ENCODE data around the gene CCL1. TPM values are rescaled to one million over a fixed set of nuclear protein-coding genes. Genes with fewer than 3 reads are reported as not detected.

The CCL1 gene
- total RNA-seq, 1 donor from 2014 or later: not detected

- H3K27ac ChIP-seq: no peak overlapping the region
- no peak for TF ChIP-seq EZH2 (IDR thresholded peaks at IDR 0.05)
- TF ChIP-seq CTCF (IDR thresholded peaks at IDR 0.05): no peak
- no peak for TF ChIP-seq EZH2phosphoT487 (IDR thresholded peaks at IDR 0.05)
- Mint-ChIP-seq H3K27me3 (ENCODE audit: insufficient read depth, low read depth) (peaks cover 2% of the 10 kb centered on the region), H3K27ac (no peak overlapping the region), H3K9me3 (no peaks in the 10 kb centered on the region), H3K36me3 (no peaks in the 10 kb centered on the region), H3K4me3 (no peak overlapping the region), H3K4me1 (no peaks in the 10 kb centered on the region)
- no peak overlapping the region for H3K4me3 ChIP-seq
- no peaks in the 10 kb centered on the region for H3K79me2 ChIP-seq (ENCODE audit: low read depth)
- no peak overlapping the region for H2AFZ ChIP-seq (replicated peaks)
- no peaks in the 10 kb centered on the region for H4K20me1 ChIP-seq (ENCODE audit: low read depth)
- no peak for DNase-seq (ENCODE audit: low spot score)
- H3F3A ChIP-seq (ENCODE audit: low read depth): no peaks in the 10 kb centered on the region
- H3K4me2 ChIP-seq: no peak overlapping the region
- H3K9me3 ChIP-seq (ENCODE audit: low read depth): no peaks in the 10 kb centered on the region
- H3K27me3 ChIP-seq: no peaks in the 10 kb centered on the region
- no peak overlapping the region for H3K9ac ChIP-seq
- H3K36me3 ChIP-seq: no peaks in the 10 kb centered on the region
- H3K4me1 ChIP-seq: no peaks in the 10 kb centered on the region
Measured at GRCh38 chr17:34375426-34375997, 12.5 kb upstream of the CCL1 start.

- H3K27ac Mint-ChIP-seq: no peak overlapping the region
- Histone ChIP-seq H3K9ac (no peak overlapping the region), H3K27me3 (no peaks in the 10 kb centered on the region), H3K27ac (no peak overlapping the region), H3F3A (ENCODE audit: low read depth) (no peaks in the 10 kb centered on the region), H3K9me3 (ENCODE audit: low read depth) (no peaks in the 10 kb centered on the region), H3K36me3 (no peaks in the 10 kb centered on the region), H3K4me1 (no peaks in the 10 kb centered on the region), H3K4me2 (no peak overlapping the region), H3K79me2 (ENCODE audit: low read depth) (no peaks in the 10 kb centered on the region), H2AFZ (replicated peaks) (no peak overlapping the region), H4K20me1 (ENCODE audit: low read depth) (no peaks in the 10 kb centered on the region), H3K4me3 (no peak overlapping the region)
- no peaks in the 10 kb centered on the region for H3K4me1 Mint-ChIP-seq
- no peak overlapping the region for H3K4me3 Mint-ChIP-seq
- H3K36me3 Mint-ChIP-seq: no peaks in the 10 kb centered on the region
- TF ChIP-seq EZH2 (IDR thresholded peaks at IDR 0.05) (no peak), EZH2phosphoT487 (IDR thresholded peaks at IDR 0.05) (no peak), CTCF (IDR thresholded peaks at IDR 0.05) (no peak)
- peaks cover 2% of the 10 kb centered on the region for H3K27me3 Mint-ChIP-seq (ENCODE audit: insufficient read depth, low read depth)
- no peak for DNase-seq (ENCODE audit: low spot score)
- H3K9me3 Mint-ChIP-seq: no peaks in the 10 kb centered on the region
Measured at GRCh38 chr17:34374457-34374856, 11.4 kb upstream of the CCL1 start.

- H3K9me3 ChIP-seq (ENCODE audit: low read depth): no peaks in the 10 kb centered on the region
- no peaks in the 10 kb centered on the region for H3K4me1 ChIP-seq
- no peak overlapping the region for H3K9ac ChIP-seq
- H3F3A ChIP-seq (ENCODE audit: low read depth): no peaks in the 10 kb centered on the region
- H3K79me2 ChIP-seq (ENCODE audit: low read depth): no peaks in the 10 kb centered on the region
- H2AFZ ChIP-seq (replicated peaks): no peak overlapping the region
- no peaks in the 10 kb centered on the region for H4K20me1 ChIP-seq (ENCODE audit: low read depth)
- Mint-ChIP-seq H3K9me3 (no peaks in the 10 kb centered on the region), H3K4me1 (no peaks in the 10 kb centered on the region), H3K27ac (no peak overlapping the region), H3K36me3 (no peaks in the 10 kb centered on the region), H3K4me3 (no peak overlapping the region), H3K27me3 (ENCODE audit: insufficient read depth, low read depth) (no peaks in the 10 kb centered on the region)
- TF ChIP-seq EZH2 (IDR thresholded peaks at IDR 0.05) (no peak), CTCF (IDR thresholded peaks at IDR 0.05) (no peak), EZH2phosphoT487 (IDR thresholded peaks at IDR 0.05) (no peak)
- DNase-seq (ENCODE audit: low spot score): no peak
- no peak overlapping the region for H3K27ac ChIP-seq
- no peak overlapping the region for H3K4me2 ChIP-seq
- no peaks in the 10 kb centered on the region for H3K27me3 ChIP-seq
- no peak overlapping the region for H3K4me3 ChIP-seq
- H3K36me3 ChIP-seq: no peaks in the 10 kb centered on the region
Measured at GRCh38 chr17:34371405-34372100, 8.5 kb upstream of the CCL1 start.
